A549 treated with AZD9567 at 1 μM for 4 hours (cell line): Measurements from ENCODE around the gene CCDC8. TPM values are rescaled to one million over a fixed set of nuclear protein-coding genes. Genes with fewer than 3 reads are reported as not detected.

Source experiments
- total RNA-seq: library from RNA; stranded (reverse); fragments of 200-300 nt; extraction: Qiagen RNA extraction; gene quantifications from 5 replicates; pipeline ENCODE4 v1.2.3, GENCODE V29; 2022; ENCODE audit not compliant: insufficient read depth

Gene CCDC8
- total RNA-seq = not detected in 5 replicates

GRCh38 chr19:46413262-46414031 is at the start of gene CCDC8:
TSS of gene CCDC8 (minus strand) at chr19:46413564. CDS start at chr19:46412810, 754 bp downstream.

DNA sequence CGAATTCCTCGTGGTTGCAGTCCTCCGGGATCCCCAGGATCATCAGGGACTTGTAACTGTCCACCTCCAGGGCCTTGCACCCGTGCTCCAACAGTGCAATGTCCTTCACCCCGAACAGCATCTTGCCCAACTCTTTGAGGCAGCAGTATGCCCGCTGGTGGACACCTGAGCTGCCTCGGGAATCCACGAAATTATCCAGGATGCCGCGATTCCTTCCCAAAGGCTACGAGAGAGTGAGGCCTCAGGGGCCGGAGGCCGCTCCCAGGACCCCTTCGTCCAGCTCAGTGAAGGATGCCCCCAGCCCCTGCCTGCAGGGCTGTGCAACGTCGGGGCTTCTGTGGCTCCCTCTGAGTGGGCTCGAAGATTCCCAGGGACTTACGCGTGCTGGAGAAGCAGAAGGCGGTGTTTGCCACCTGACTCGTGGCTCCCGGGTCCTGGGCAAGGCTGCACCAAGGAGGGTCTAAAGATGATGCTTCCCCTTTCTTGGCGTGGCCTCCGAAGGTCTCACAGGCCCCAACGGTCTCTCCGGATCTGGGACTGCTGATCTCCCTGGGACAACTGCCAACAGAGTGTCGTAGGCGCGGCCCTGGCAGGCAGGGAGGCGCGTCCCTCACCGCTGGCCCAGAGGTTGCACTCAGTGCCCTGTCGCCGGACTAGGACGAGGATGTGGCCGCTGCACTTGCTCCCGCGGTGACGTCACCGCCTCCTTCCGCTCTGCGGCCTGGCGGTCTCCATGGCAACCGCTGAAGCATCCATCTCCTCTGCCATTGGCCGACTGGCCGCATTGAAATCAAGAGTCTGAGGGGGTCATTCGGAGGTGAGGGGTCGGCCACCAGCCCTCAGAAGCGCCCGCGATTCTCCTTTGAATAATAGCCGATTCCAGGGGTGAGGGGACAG is 15.1 kb upstream of the CCDC8 start, which contains the start of gene PNMA8C:
Gene PNMA8C, minus strand, starts transcription at position 698 of the 897 bp plus-strand sequence. Its CDS starts 577 bp downstream, at position 121.

Other genes starting within 250 kb of the CCDC8 start
- 1.2 to 2.0 TPM (median 1.6 TPM) in 4 of 5 replicates, not detected in the other for gene IGFL1, start 183.8 kb downstream of the CCDC8 start, total RNA-seq
- 0.02 to 0.05 TPM (median 0.03 TPM) in 3 of 5 replicates, not detected in the others for gene HIF3A, start 116.5 kb downstream of the CCDC8 start, total RNA-seq
- gene PPP5C, start 66.5 kb downstream of the CCDC8 start, total RNA-seq = 74.4 to 85.4 TPM (median 80.8 TPM) in 5 replicates
- gene PNMA8C, start 15.4 kb upstream of the CCDC8 start, total RNA-seq = not detected in 5 replicates
- 6.4 to 9.7 TPM (median 8.7 TPM) in 5 replicates for gene PNMA8A, start 58.0 kb upstream of the CCDC8 start, total RNA-seq
- gene PNMA8B, start 82.3 kb upstream of the CCDC8 start, total RNA-seq = not detected in 5 replicates
- gene CALM3, start 187.8 kb upstream of the CCDC8 start, total RNA-seq = 230 to 253 TPM (median 235 TPM) in 5 replicates
- 0.03 to 0.06 TPM in 2 of 5 replicates, not detected in the others for gene PTGIR, start 211.5 kb upstream of the CCDC8 start, total RNA-seq
- not detected in 5 replicates for gene GNG8, start 222.6 kb upstream of the CCDC8 start, total RNA-seq
- gene DACT3, start 247.6 kb upstream of the CCDC8 start, total RNA-seq = 0.30 to 0.47 TPM (median 0.37 TPM) in 4 of 5 replicates, not detected in the other